GM12878 (cell line): ENCODE results near the gene TOX2. TPM values are rescaled to one million over a fixed set of nuclear protein-coding genes. Genes with fewer than 3 reads are reported as not detected.

Experiments
- ATAC-seq: fragments of 200-7000 bp; cut with Tn5 transposase; 3 replicates; pipeline ENCODE4 v1.9.1; 2020; ENCODE audit warnings: mild to moderate bottlenecking, moderate library complexity
- BruUV-seq: library from RNA; stranded (reverse); fragments of 400-500 nt; replicated peaks from 2 replicates; lab custom pipeline; 2021; lab: Mats Ljungman, UMichigan
- CTCF ChIA-PET: fragments of 300-600 bp; sonication (Branson Sonifier 250); formaldehyde crosslinking; extraction: SDS; loops from one replicate; lab custom pipeline; 2021; ENCODE audit warnings: inconsistent platforms; lab: Yijun Ruan, JAX
- POLR2A ChIA-PET: fragments of 350-600 bp; formaldehyde crosslinking; extraction: SDS; loops from one replicate; lab custom pipeline; 2021; ENCODE audit warnings: inconsistent platforms; lab: Charles Lee
- RAD21 ChIA-PET: fragments of 300-600 bp; sonication (Branson Sonifier 250); formaldehyde crosslinking; loops from one replicate; lab custom pipeline; 2023; ENCODE audit warnings: antibody characterized with exemption; ENCODE audit not compliant: unreplicated experiment; lab: Charles Lee
- SMC1A ChIA-PET: fragments of 300-600 bp; sonication (Branson Sonifier 250); formaldehyde crosslinking; loops from one replicate; lab custom pipeline; 2023; ENCODE audit not compliant: unreplicated experiment, uncharacterized antibody; lab: Charles Lee
- DNase-seq: peaks from one replicate; pipeline ENCODE4 v3.0.0-alpha.2; 2011; ENCODE audit warnings: low read depth, low spot score
- FAIRE-seq: peaks from 3 replicates; lab custom pipeline; 2011; peaks lifted over from hg19 to GRCh38; lab: Jason Lieb, UNC
- H2AFZ ChIP-seq: 2 replicates; pipeline ENCODE4 v1.6.0; 2011; ENCODE audit warnings: low read depth, low read length, control low read depth; ENCODE audit not compliant: control insufficient read depth
- H3K27ac ChIP-seq: 2 replicates; pipeline ENCODE4 v1.5.1; 2011; ENCODE audit warnings: control low read depth; ENCODE audit not compliant: control insufficient read depth, insufficient read depth
- H3K27me3 ChIP-seq, 2 experiments: replicated peaks in 1 of 2; 2 replicates each; pipeline versions ENCODE4 v1.6.0 to v1.6.1; 2011; ENCODE audit warnings: low read length in 1 of 2; ENCODE audit not compliant: control insufficient read depth in 2 of 2, insufficient read depth in 2 of 2
- H3K36me3 ChIP-seq, 2 experiments: 2 replicates each; pipeline ENCODE4 v1.5.1; 2011; ENCODE audit warnings: low read length in 1 of 2; ENCODE audit not compliant: control insufficient read depth in 2 of 2, insufficient read depth in 2 of 2
- H3K4me1 ChIP-seq: 2 replicates; pipeline ENCODE4 v1.6.1; 2011; ENCODE audit warnings: mild to moderate bottlenecking, low read length, moderate library complexity, mixed read lengths; ENCODE audit not compliant: control insufficient read depth, insufficient read depth
- H3K4me2 ChIP-seq: 2 replicates; pipeline ENCODE4 v1.6.0; 2011; ENCODE audit warnings: control low read depth; ENCODE audit not compliant: control insufficient read depth, insufficient read depth
- H3K4me3 ChIP-seq: fragments of 200-600 bp; sonication (generic); 2 replicates; pipeline ENCODE4 v1.5.1; 2016
- H3K79me2 ChIP-seq: 2 replicates; pipeline ENCODE4 v1.6.0; 2011; ENCODE audit warnings: low read length; ENCODE audit not compliant: control insufficient read depth, insufficient read depth
- H3K9ac ChIP-seq: 2 replicates; pipeline ENCODE4 v1.8.0; 2011; ENCODE audit warnings: low read length, control low read depth, mixed read lengths; ENCODE audit not compliant: control insufficient read depth, insufficient read depth
- H3K9me3 ChIP-seq: replicated peaks from 3 replicates; pipeline ENCODE4 v1.5.1; 2011; ENCODE audit warnings: mild to moderate bottlenecking, low read length; ENCODE audit not compliant: control insufficient read depth, insufficient read depth
- H4K20me1 ChIP-seq: 2 replicates; pipeline ENCODE4 v1.6.0; 2011; ENCODE audit not compliant: control insufficient read depth, insufficient read depth
- CBX3 ChIP-seq: fragments of 200-600 bp; sonication (generic); IDR thresholded peaks from 2 replicates; pipeline ENCODE4 v1.6.1; 2016; ENCODE audit warnings: low read depth, borderline replicate concordance
- CEBPZ ChIP-seq: fragments of 150-350 bp; IDR thresholded peaks from 2 replicates; pipeline ENCODE4 v1.6.1; 2016; ENCODE audit warnings: low read depth, low read length
- FOS ChIP-seq: IDR thresholded peaks from 3 replicates; pipeline ENCODE4 v1.6.1; 2011; ENCODE audit warnings: borderline replicate concordance; ENCODE audit not compliant: insufficient read length; ENCODE audit errors: extremely low read depth
- NKRF ChIP-seq: fragments of 450-650 bp; conservative IDR thresholded peaks from 2 replicates; pipeline ENCODE4 v1.6.1; 2017; ENCODE audit warnings: mild to moderate bottlenecking, moderate library complexity
- NR2F1 ChIP-seq: fragments of 450-650 bp; conservative IDR thresholded peaks from 2 replicates; pipeline ENCODE4 v1.6.1; 2017; ENCODE audit warnings: mild to moderate bottlenecking
- PAX5 ChIP-seq: IDR thresholded peaks from 2 replicates; pipeline ENCODE4 v1.6.1; 2011; ENCODE audit warnings: low read depth, low read length, borderline replicate concordance
- PBX3 ChIP-seq: IDR thresholded peaks from 2 replicates; pipeline ENCODE4 v1.6.1; 2011; ENCODE audit warnings: mild to moderate bottlenecking, low read depth, low read length, moderate library complexity; ENCODE audit not compliant: insufficient replicate concordance
- RFX5 ChIP-seq: IDR thresholded peaks from 2 replicates; pipeline ENCODE4 v1.6.1; 2011; ENCODE audit warnings: low read depth, low read length, improper control_type of control experiment
- SMARCA5 ChIP-seq: fragments of 450-650 bp; IDR thresholded peaks from 2 replicates; pipeline ENCODE4 v1.6.1; 2017; ENCODE audit warnings: mild to moderate bottlenecking
- YBX1 ChIP-seq: fragments of 450-650 bp; IDR thresholded peaks from 2 replicates; pipeline ENCODE4 v1.6.1; 2016; ENCODE audit warnings: antibody characterized with exemption
- WGBS: methylation state at CpG from one replicate; pipeline ENCODE4 v1.1.6; 2016; ENCODE audit warnings: low lambda C conversion rate; ENCODE audit not compliant: insufficient replicate concordance, insufficient coverage; ENCODE audit errors: missing lambda C conversion rate; 5-methylcytosine and 5-hydroxymethylcytosine counted together
- in situ Hi-C: fragments of 300-500 bp; cut with MboI; formaldehyde crosslinking; loops from 9 replicates; pipeline ENCODE4 v1.14.3; 2018; ENCODE audit warnings: mixed read lengths
- intact Hi-C: fragments of 100-400 bp; cut with micrococcal nuclease; formaldehyde crosslinking; loops from one replicate; pipeline ENCODE4 v1.14.2; 2022; ENCODE audit not compliant: unreplicated experiment
- polyA plus RNA-seq, 11 experiments: library from polyadenylated mRNA; depleted of rRNA in 4 of 11; unstranded in 6 of 11; stranded (reverse) in 5 of 11; fragments of >200 nt; fragmentation: Nextera tagmentation in 4 of 11; fragmentation: Illumina TruSeq in 1 of 11; extraction: Ambion mirVana in 4 of 11; extraction: Trizol in 1 of 11; gene quantifications; 1 replicate in 1 of 11; 2 replicates in 10 of 11; pipeline versions ENCODE4 v1.2.1 to v1.2.3, GENCODE V29; 2011 to 2016; ENCODE audit warnings: inconsistent platforms in 2 of 11, missing spikeins in 2 of 11, low read depth in 1 of 11
- total RNA-seq, 4 experiments: library from RNA; depleted of rRNA in 3 of 4; stranded (reverse); fragments of >200 nt in 3 of 4; fragmentation: Illumina TruSeq in 1 of 4; extraction: Trizol in 1 of 4; gene quantifications; 2 replicates each; pipeline versions ENCODE4 v1.2.1 to v1.2.3, GENCODE V29; 2013 to 2021
- TF ChIP-seq, protein P1 (sequence below): fragments of 450-650 bp; formaldehyde crosslinking; IDR thresholded peaks from 2 replicates; pipeline ENCODE4 v1.4.0; 2020; ENCODE audit warnings: mild to moderate bottlenecking, moderate library complexity

Gene TOX2
- total and polyA plus RNA-seq, 10 of the 15 experiments (the other 5 are each of a cell fraction or from before 2014, with no cell fraction given): 2.6 to 40.5 (median 7.9) TPM

DNA sequence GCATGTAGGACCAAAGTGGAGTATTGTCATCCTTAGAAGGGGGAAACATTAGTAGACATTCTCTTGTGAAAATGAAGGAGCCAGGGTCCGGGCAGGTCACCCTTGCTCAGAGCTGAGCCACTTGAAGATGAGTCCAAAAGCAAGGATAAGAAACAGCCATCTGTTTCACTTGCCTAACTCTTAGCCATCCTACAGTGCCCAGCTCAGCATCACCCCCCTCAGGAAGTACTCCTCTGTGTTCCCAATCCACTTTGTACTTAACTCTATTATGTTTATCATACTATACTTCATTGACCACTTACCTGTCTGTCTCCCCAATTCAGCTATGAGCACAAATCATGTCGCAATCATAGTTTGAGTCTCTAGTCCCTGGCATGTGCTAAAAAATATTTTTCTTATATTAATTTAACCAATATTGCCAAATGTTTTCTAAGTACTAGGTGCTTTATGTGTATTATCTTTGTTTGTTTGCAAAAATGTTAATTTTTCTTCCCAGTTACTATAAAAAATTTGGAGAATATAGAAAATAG lies 8.1 kb upstream of the TOX2 start:
- ChIA-PET RAD21 (interaction anchor here (0.9 to 1.0 kb wide), 2 partner anchors 9 to 156 kb away, joined by 3 to 4 read pairs; no protein-coding TSS in a partner anchor), POLR2A (no interaction called here)
- no peak for TF ChIP-seq FOS
- no peak for TF ChIP-seq CBX3
- no peak for TF ChIP-seq NR2F1
- no peak for TF ChIP-seq CEBPZ
- no peak for TF ChIP-seq NKRF
- TF ChIP-seq SMARCA5: no peak
- TF ChIP-seq YBX1: no peak
- no peak for TF ChIP-seq PAX5
- TF ChIP-seq PBX3: no peak
- no peak for TF ChIP-seq RFX5
- TF ChIP-seq, protein P1, sequence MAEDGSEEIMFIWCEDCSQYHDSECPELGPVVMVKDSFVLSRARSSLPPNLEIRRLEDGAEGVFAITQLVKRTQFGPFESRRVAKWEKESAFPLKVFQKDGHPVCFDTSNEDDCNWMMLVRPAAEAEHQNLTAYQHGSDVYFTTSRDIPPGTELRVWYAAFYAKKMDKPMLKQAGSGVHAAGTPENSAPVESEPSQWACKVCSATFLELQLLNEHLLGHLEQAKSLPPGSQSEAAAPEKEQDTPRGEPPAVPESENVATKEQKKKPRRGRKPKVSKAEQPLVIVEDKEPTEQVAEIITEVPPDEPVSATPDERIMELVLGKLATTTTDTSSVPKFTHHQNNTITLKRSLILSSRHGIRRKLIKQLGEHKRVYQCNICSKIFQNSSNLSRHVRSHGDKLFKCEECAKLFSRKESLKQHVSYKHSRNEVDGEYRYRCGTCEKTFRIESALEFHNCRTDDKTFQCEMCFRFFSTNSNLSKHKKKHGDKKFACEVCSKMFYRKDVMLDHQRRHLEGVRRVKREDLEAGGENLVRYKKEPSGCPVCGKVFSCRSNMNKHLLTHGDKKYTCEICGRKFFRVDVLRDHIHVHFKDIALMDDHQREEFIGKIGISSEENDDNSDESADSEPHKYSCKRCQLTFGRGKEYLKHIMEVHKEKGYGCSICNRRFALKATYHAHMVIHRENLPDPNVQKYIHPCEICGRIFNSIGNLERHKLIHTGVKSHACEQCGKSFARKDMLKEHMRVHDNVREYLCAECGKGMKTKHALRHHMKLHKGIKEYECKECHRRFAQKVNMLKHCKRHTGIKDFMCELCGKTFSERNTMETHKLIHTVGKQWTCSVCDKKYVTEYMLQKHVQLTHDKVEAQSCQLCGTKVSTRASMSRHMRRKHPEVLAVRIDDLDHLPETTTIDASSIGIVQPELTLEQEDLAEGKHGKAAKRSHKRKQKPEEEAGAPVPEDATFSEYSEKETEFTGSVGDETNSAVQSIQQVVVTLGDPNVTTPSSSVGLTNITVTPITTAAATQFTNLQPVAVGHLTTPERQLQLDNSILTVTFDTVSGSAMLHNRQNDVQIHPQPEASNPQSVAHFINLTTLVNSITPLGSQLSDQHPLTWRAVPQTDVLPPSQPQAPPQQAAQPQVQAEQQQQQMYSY (CRISPR knock-in tag): no peak

More for the DNA sequence above, 8.1 kb upstream of the TOX2 start:
- no peak for ATAC-seq
- ChIA-PET SMC1A (interaction anchor here (1.2 kb wide), 1 partner anchor 11 kb away, joined by 3 read pairs; no protein-coding TSS in a partner anchor), CTCF (no interaction called here)
- FAIRE-seq: no peak
- 85% methylated on average over 2 of the region's 2 CpGs for WGBS
- Histone ChIP-seq H3K9me3 (peaks cover 11% of the 10 kb centered on the region), H2AFZ (no peak overlapping the region), H3K27me3 (no peaks in the 10 kb centered on the region), H3K4me2 (no peak overlapping the region), H3K36me3 (no peaks in the 10 kb centered on the region), H3K9ac (no peak overlapping the region), H3K4me1 (no peaks in the 10 kb centered on the region), H4K20me1 (no peaks in the 10 kb centered on the region), H3K79me2 (no peaks in the 10 kb centered on the region), H3K4me3 (no peak overlapping the region), H3K27ac (no peak overlapping the region)
- in situ Hi-C loops: no loop called here
- intact Hi-C loops: no loop called here
- no TSS peak for BruUV-seq
- no peak for DNase-seq
